Thyroid gland (tissue), 4 donors: ENCODE measurements around the gene CCDC47. TPM values are rescaled to one million over a fixed set of nuclear protein-coding genes. Genes with fewer than 3 reads are reported as not detected.

Experiments
- DNase-seq, 2 donors: peaks; one replicate each; pipeline ENCODE4 v3.0.0-alpha.2; 2019
- H3K27ac ChIP-seq, 3 donors: fragments of 200-600 bp; sonication (generic); 1 replicate in 2 of 3; 2 replicates in 1 of 3; pipeline ENCODE4 v1.5.1; 2016 to 2019; ENCODE audit warnings: mild to moderate bottlenecking in 1 of 3, moderate library complexity in 1 of 3
- H3K27me3 ChIP-seq: fragments of 200-600 bp; sonication (generic); one replicate; pipeline ENCODE4 v1.5.1; 2019
- H3K36me3 ChIP-seq, 2 donors: fragments of 200-600 bp; sonication (generic); one replicate each; pipeline ENCODE4 v1.5.1; 2016 to 2019
- H3K4me1 ChIP-seq, 2 donors: fragments of 200-600 bp; sonication (generic); one replicate each; pipeline ENCODE4 v1.5.1; 2017 to 2019
- H3K4me3 ChIP-seq, 3 donors: fragments of 200-600 bp; sonication (generic); replicated peaks in 1 of 3; 1 replicate in 2 of 3; 2 replicates in 1 of 3; pipeline ENCODE4 v1.5.1; 2016; ENCODE audit warnings: mild to moderate bottlenecking in 1 of 3
- H3K9me3 ChIP-seq: fragments of 200-600 bp; sonication (generic); one replicate; pipeline ENCODE4 v1.5.1; 2017
- CTCF ChIP-seq, 6 experiments: fragments of 200-600 bp in 3 of 6; fragments of 450-650 bp in 3 of 6; sonication (generic) in 3 of 6; IDR thresholded peaks; one replicate each; pipeline ENCODE4 v1.5.1; 2016 to 2019; ENCODE audit warnings: antibody characterized with exemption in 6 of 6, mild to moderate bottlenecking in 2 of 6, inconsistent platforms in 1 of 6, moderate library complexity in 1 of 6
- POLR2A ChIP-seq, 2 donors: fragments of 450-650 bp; IDR thresholded peaks; one replicate each; pipeline ENCODE4 v1.6.1; 2017; ENCODE audit warnings: antibody characterized with exemption in 2 of 2, mild to moderate bottlenecking in 2 of 2, moderate library complexity in 1 of 2
- WGBS, 2 donors: methylation state at CpG; one replicate each; pipeline ENCODE4 v1.1.5; 2017; 5-methylcytosine and 5-hydroxymethylcytosine counted together
- intact Hi-C: fragments of 100-400 bp; cut with DNase I; formaldehyde crosslinking; loops from one replicate; pipeline ENCODE4 v1.15.1; 2023
- total RNA-seq, 4 donors: library from RNA; depleted of rRNA; stranded (reverse); fragments of >200 nt; gene quantifications; one replicate each; pipeline ENCODE4 v1.2.3, GENCODE V29; 2016

Gene CCDC47
- total RNA-seq = 100 to 1,000 TPM in 1 of 4 donors, 10 to 100 TPM in 3; 69.4 to 120 (median 85.1) TPM

GRCh38 chr17:63773272-63774140 lies at the start of gene CCDC47:
Gene CCDC47, minus strand, starts transcription at chr17:63773597. Its CDS starts 7,422 bp downstream, at chr17:63766175.
- peak; percentile 99 for DNase-seq
- Histone ChIP-seq H3K36me3 (no peaks in the 10 kb centered on the region), H3K27ac (peak within 1 kb of the TSS; percentile 84 to 94 (median 92)), H3K4me1 (peaks cover 18 to 25% of the 10 kb centered on the region in 2 donors), H3K9me3 (no peaks in the 10 kb centered on the region), H3K27me3 (no peaks in the 10 kb centered on the region), H3K4me3 (peak within 1 kb of the TSS; percentile 68 to 83 (median 75))
- 0% methylated on average over 26 to 65 of the region's 74 CpGs for WGBS, 2 donors
- no peak for TF ChIP-seq CTCF (IDR thresholded peaks at IDR 0.05)
- TF ChIP-seq POLR2A (IDR thresholded peaks at IDR 0.05) = peak; percentile 82 to 96
- intact Hi-C loops = loop anchor here (5.0 kb wide), 1 partner anchor 64 kb away; no protein-coding TSS in a partner anchor

- peaks cover 71 to 73% of the 10 kb centered on the region in 2 donors for H3K36me3 ChIP-seq
Measured at GRCh38 chr17:63822537-63822936, 49.1 kb upstream of the CCDC47 start.

GRCh38 chr17:63821804-63822203 lies 48.4 kb upstream of the CCDC47 start:
- H3K36me3 ChIP-seq = peaks cover 78 to 80% of the 10 kb centered on the region in 2 donors
- 87 to 90% methylated on average over 6 of the region's 6 CpGs for WGBS, 2 donors
- no peak for DNase-seq
- H3K4me1 ChIP-seq = peaks cover 5 to 7% of the 10 kb centered on the region in 2 donors
- no peak overlapping the region for H3K27ac ChIP-seq
- intact Hi-C loops = loop anchor here (10.0 kb wide), 1 partner anchor 207 kb away; no protein-coding TSS in a partner anchor
- TF ChIP-seq CTCF (IDR thresholded peaks at IDR 0.05) = no peak
- no peak for TF ChIP-seq POLR2A (IDR thresholded peaks at IDR 0.05)
- H3K9me3 ChIP-seq = no peaks in the 10 kb centered on the region
- H3K27me3 ChIP-seq = no peaks in the 10 kb centered on the region
- no peak overlapping the region for H3K4me3 ChIP-seq

More at GRCh38 chr17:63822537-63822936, 49.1 kb upstream of the CCDC47 start:
- no peaks in the 10 kb centered on the region for H3K27me3 ChIP-seq
- H3K27ac ChIP-seq = no peak overlapping the region
- H3K9me3 ChIP-seq = no peaks in the 10 kb centered on the region
- TF ChIP-seq POLR2A (IDR thresholded peaks at IDR 0.05) (no peak), CTCF (IDR thresholded peaks at IDR 0.05) (no peak)
- intact Hi-C loops = loop anchor here (10.0 kb wide), 1 partner anchor 208 kb away; no protein-coding TSS in a partner anchor
- H3K4me1 ChIP-seq = peaks cover 5 to 7% of the 10 kb centered on the region in 2 donors
- no peak for DNase-seq
- H3K4me3 ChIP-seq = no peak overlapping the region

- Histone ChIP-seq H3K9me3 (no peaks in the 10 kb centered on the region), H3K4me1 (peaks cover 1 to 5% of the 10 kb centered on the region in 2 donors), H3K36me3 (peaks cover 83 to 88% of the 10 kb centered on the region in 2 donors), H3K27me3 (no peaks in the 10 kb centered on the region), H3K4me3 (no peak overlapping the region), H3K27ac (no peak overlapping the region)
- intact Hi-C loops = loop anchor here (10.0 kb wide), 1 partner anchor 206 kb away; no protein-coding TSS in a partner anchor
- no peak for DNase-seq
- 93 to 95% methylated on average over 10 of the region's 10 CpGs for WGBS, 2 donors
- TF ChIP-seq POLR2A (IDR thresholded peaks at IDR 0.05) = no peak
- TF ChIP-seq CTCF (IDR thresholded peaks at IDR 0.05) = no peak
Measured at GRCh38 chr17:63820963-63821561, 47.7 kb upstream of the CCDC47 start.
